Activated B cell treated with CpG ODN at 0.5 μM for 24 hours (primary cell): ENCODE data around the gene DOCK3. TPM values are rescaled to one million over a fixed set of nuclear protein-coding genes. Genes with fewer than 3 reads are reported as not detected.
"Not testable (repeated sequence)": the region's sequence is repeated elsewhere in the genome, so short reads cannot be mapped to it uniquely, and the experiment has no call there.

Experiments used
- ATAC-seq: fragments of 200-7000 bp; cut with Tn5 transposase; one replicate; pipeline ENCODE4 v1.10.0; 2021; ENCODE audit warnings: low read depth, mild to moderate bottlenecking, moderate library complexity
- CTCF ChIA-PET: fragments of 350-600 bp; sonication (Branson Sonifier 250); formaldehyde crosslinking; loops from one replicate; lab custom pipeline; 2021; ENCODE audit warnings: antibody characterized with exemption; lab: Charles Lee
- POLR2A ChIA-PET: fragments of 350-600 bp; sonication (Branson Sonifier 250); formaldehyde crosslinking; loops from one replicate; lab custom pipeline; 2021; ENCODE audit warnings: antibody characterized with exemption; lab: Charles Lee
- DNase-seq: peaks from one replicate; pipeline ENCODE4 v3.0.0; 2022
- H3K27ac Mint-ChIP-seq: one replicate; pipeline ENCODE4 v1.8.0; 2020; ENCODE audit warnings: mixed read lengths
- H3K27me3 Mint-ChIP-seq: one replicate; pipeline ENCODE4 v1.8.0; 2021; ENCODE audit warnings: mixed read lengths
- H3K36me3 Mint-ChIP-seq: one replicate; pipeline ENCODE4 v1.8.0; 2021; ENCODE audit warnings: low read depth, mixed read lengths
- H3K4me1 Mint-ChIP-seq: one replicate; pipeline ENCODE4 v1.8.0; 2021; ENCODE audit warnings: mixed read lengths
- H3K4me3 Mint-ChIP-seq: one replicate; pipeline ENCODE4 v1.8.0; 2020; ENCODE audit warnings: mild to moderate bottlenecking, mixed read lengths
- H3K9me3 Mint-ChIP-seq: one replicate; pipeline ENCODE4 v1.8.0; 2020; ENCODE audit warnings: mixed read lengths
- CTCF ChIP-seq: fragments of 200-600 bp; IDR thresholded peaks from one replicate; pipeline ENCODE4 v1.8.0; 2022; ENCODE audit warnings: antibody characterized with exemption, mild to moderate bottlenecking
- intact Hi-C: fragments of 100-400 bp; cut with micrococcal nuclease; formaldehyde crosslinking; loops from one replicate; pipeline ENCODE4 v1.15.1; 2024
- total RNA-seq: library from RNA; stranded (reverse); gene quantifications from 2 replicates; pipeline ENCODE4 v1.2.3, GENCODE V29; 2022

Gene DOCK3
- total RNA-seq, 1 donor from 2014 or later: 0.04 TPM

GRCh38 chr3:50743643-50744042, 68.9 kb downstream of the DOCK3 start:
- H3K27ac Mint-ChIP-seq: no peak overlapping the region
- ChIA-PET CTCF (no interaction called here), POLR2A (no interaction called here)
- ATAC-seq (no peak), DNase-seq (no peak)
- H3K4me3 Mint-ChIP-seq: no peak overlapping the region
- TF ChIP-seq CTCF: no peak
- intact Hi-C loops: no loop called here
- H3K4me1 Mint-ChIP-seq: no peaks in the 10 kb centered on the region
- peaks cover 4% of the 10 kb centered on the region for H3K27me3 Mint-ChIP-seq
- no peaks in the 10 kb centered on the region for H3K9me3 Mint-ChIP-seq
- H3K36me3 Mint-ChIP-seq: no peaks in the 10 kb centered on the region

GRCh38 chr3:50749822-50750221, 75.1 kb downstream of the DOCK3 start:
- CTCF ChIA-PET: no interaction called here

GRCh38 chr3:50759015-50759414, 84.3 kb downstream of the DOCK3 start:
- DNase-seq (no peak), ATAC-seq (no peak)
- TF ChIP-seq CTCF: no peak
- H3K4me3 Mint-ChIP-seq: no peak overlapping the region
- H3K9me3 Mint-ChIP-seq: no peaks in the 10 kb centered on the region
- no peaks in the 10 kb centered on the region for H3K4me1 Mint-ChIP-seq
- no peaks in the 10 kb centered on the region for H3K36me3 Mint-ChIP-seq
- POLR2A ChIA-PET: no interaction called here
- no peak overlapping the region for H3K27ac Mint-ChIP-seq
- peaks cover 3% of the 10 kb centered on the region for H3K27me3 Mint-ChIP-seq
- intact Hi-C loops: no loop called here
- CTCF ChIA-PET: no interaction called here

More at GRCh38 chr3:50749822-50750221, 75.1 kb downstream of the DOCK3 start:
- ATAC-seq: no peak
- POLR2A ChIA-PET: no interaction called here
- TF ChIP-seq CTCF: no peak
- no peak for DNase-seq
- H3K27ac Mint-ChIP-seq: no peak overlapping the region
- no peaks in the 10 kb centered on the region for H3K36me3 Mint-ChIP-seq
- H3K9me3 Mint-ChIP-seq: no peaks in the 10 kb centered on the region
- intact Hi-C loops: no loop called here
- no peak overlapping the region for H3K4me3 Mint-ChIP-seq
- H3K27me3 Mint-ChIP-seq: peaks cover 8% of the 10 kb centered on the region
- H3K4me1 Mint-ChIP-seq: no peaks in the 10 kb centered on the region

- ChIA-PET POLR2A (no interaction called here), CTCF (no interaction called here)
- no peak overlapping the region for H3K4me3 Mint-ChIP-seq
- intact Hi-C loops: no loop called here
- no peak for ATAC-seq
- no peaks in the 10 kb centered on the region for H3K4me1 Mint-ChIP-seq
- peaks cover 8% of the 10 kb centered on the region for H3K27me3 Mint-ChIP-seq
- peaks cover 5% of the 10 kb centered on the region for H3K9me3 Mint-ChIP-seq
- no peak for TF ChIP-seq CTCF
- DNase-seq: no peak
- H3K27ac Mint-ChIP-seq: no peak overlapping the region
- no peaks in the 10 kb centered on the region for H3K36me3 Mint-ChIP-seq
These were observed 103.0 kb downstream of the DOCK3 start for GRCh38 chr3:50777680-50778079.

GRCh38 chr3:50781766-50782165, 107.0 kb downstream of the DOCK3 start:
- H3K9me3 Mint-ChIP-seq: peaks cover 24% of the 10 kb centered on the region
- H3K27ac Mint-ChIP-seq, H3K4me1 Mint-ChIP-seq, ATAC-seq, CTCF ChIA-PET, H3K36me3 Mint-ChIP-seq, POLR2A ChIA-PET, H3K27me3 Mint-ChIP-seq, DNase-seq, H3K4me3 Mint-ChIP-seq, intact Hi-C loops: not testable (repeated sequence)

- H3K4me3 Mint-ChIP-seq: no peak overlapping the region
- peaks cover 8% of the 10 kb centered on the region for H3K27me3 Mint-ChIP-seq
- H3K9me3 Mint-ChIP-seq: peaks cover 23% of the 10 kb centered on the region
- peaks cover 5% of the 10 kb centered on the region for H3K36me3 Mint-ChIP-seq
- TF ChIP-seq CTCF: no peak
- CTCF ChIA-PET: no interaction called here
- ATAC-seq (no peak), DNase-seq (no peak)
- no peaks in the 10 kb centered on the region for H3K4me1 Mint-ChIP-seq
- POLR2A ChIA-PET: no interaction called here
- no peak overlapping the region for H3K27ac Mint-ChIP-seq
- intact Hi-C loops: no loop called here
These were observed 111.9 kb downstream of the DOCK3 start for GRCh38 chr3:50786631-50787030.

- peaks cover 17% of the 10 kb centered on the region for H3K27me3 Mint-ChIP-seq
- ATAC-seq, H3K4me1 Mint-ChIP-seq, intact Hi-C loops, H3K27ac Mint-ChIP-seq, H3K4me3 Mint-ChIP-seq, H3K36me3 Mint-ChIP-seq, DNase-seq, POLR2A ChIA-PET, CTCF ChIA-PET, H3K9me3 Mint-ChIP-seq: not testable (repeated sequence)
These were observed 116.2 kb downstream of the DOCK3 start for GRCh38 chr3:50790894-50791293.
